ENCODE data around the gene GNAI3. TPM values are rescaled to one million over a fixed set of nuclear protein-coding genes. Genes with fewer than 3 reads are reported as not detected.

Gene GNAI3
- total and polyA plus RNA-seq, 2 of the 13 experiments (the other 11 are each of a cell fraction or from before 2014, with no cell fraction given), result 4.3 to 9.0 TPM

DNA sequence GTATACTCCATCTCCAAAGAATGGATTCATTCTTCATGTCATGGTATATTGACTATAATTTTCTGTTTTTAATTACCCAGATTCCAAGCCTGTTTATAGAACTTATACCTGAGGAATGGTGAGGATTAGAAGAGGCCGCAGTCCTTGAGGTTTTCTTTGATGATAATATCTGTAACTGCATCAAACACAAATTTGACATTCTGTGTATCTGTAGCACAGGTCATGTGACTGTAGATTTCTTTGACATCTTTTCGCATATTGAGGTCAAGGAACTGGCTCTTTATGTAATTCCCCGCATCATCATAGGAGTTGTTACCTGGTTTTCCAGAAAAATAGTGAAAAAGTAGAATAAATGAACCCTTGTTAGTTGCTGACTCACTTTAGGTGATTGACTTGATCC is 54.8 kb downstream of the GNAI3 start:
- TF ChIP-seq, protein P1, sequence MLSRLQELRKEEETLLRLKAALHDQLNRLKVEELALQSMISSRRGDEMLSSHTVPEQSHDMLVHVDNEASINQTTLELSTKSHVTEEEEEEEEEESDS (CRISPR knock-in tag; IDR thresholded peaks at IDR 0.05; ENCODE audit: borderline replicate concordance), result no peak
- no peak for TF ChIP-seq ATF7-NPFF (CRISPR knock-in tag; IDR thresholded peaks at IDR 0.05; ENCODE audit: low read depth)
- no peak for TF ChIP-seq ZSCAN21 (CRISPR knock-in tag; IDR thresholded peaks at IDR 0.05; ENCODE audit: borderline replicate concordance)
- TF ChIP-seq, protein P2, sequence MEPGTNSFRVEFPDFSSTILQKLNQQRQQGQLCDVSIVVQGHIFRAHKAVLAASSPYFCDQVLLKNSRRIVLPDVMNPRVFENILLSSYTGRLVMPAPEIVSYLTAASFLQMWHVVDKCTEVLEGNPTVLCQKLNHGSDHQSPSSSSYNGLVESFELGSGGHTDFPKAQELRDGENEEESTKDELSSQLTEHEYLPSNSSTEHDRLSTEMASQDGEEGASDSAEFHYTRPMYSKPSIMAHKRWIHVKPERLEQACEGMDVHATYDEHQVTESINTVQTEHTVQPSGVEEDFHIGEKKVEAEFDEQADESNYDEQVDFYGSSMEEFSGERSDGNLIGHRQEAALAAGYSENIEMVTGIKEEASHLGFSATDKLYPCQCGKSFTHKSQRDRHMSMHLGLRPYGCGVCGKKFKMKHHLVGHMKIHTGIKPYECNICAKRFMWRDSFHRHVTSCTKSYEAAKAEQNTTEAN (CRISPR knock-in tag; conservative IDR thresholded peaks at IDR 0.05), result no peak
- no peak for TF ChIP-seq NFE2L2 (IDR thresholded peaks at IDR 0.05; ENCODE audit: low read length)
- TF ChIP-seq ZBTB21 (CRISPR knock-in tag; IDR thresholded peaks at IDR 0.05), result no peak
- no peak for TF ChIP-seq PRPF4 (IDR thresholded peaks at IDR 0.05; ENCODE audit: low read depth, low read length, poor library complexity, severe bottlenecking)
- TF ChIP-seq CREB1 (IDR thresholded peaks at IDR 0.05), result no peak
- TF ChIP-seq CREB1 (CRISPR knock-in tag; IDR thresholded peaks at IDR 0.05), result no peak
- no peak for TF ChIP-seq GATAD2A (CRISPR knock-in tag; IDR thresholded peaks at IDR 0.05)
- TF ChIP-seq BRD4 (CRISPR knock-in tag; IDR thresholded peaks at IDR 0.05), result no peak
- TF ChIP-seq ZNF121 (CRISPR knock-in tag; IDR thresholded peaks at IDR 0.05), result no peak
- TF ChIP-seq ZNF660 (CRISPR knock-in tag; IDR thresholded peaks at IDR 0.05; ENCODE audit: borderline replicate concordance, low read depth), result no peak
- TF ChIP-seq, protein P3, sequence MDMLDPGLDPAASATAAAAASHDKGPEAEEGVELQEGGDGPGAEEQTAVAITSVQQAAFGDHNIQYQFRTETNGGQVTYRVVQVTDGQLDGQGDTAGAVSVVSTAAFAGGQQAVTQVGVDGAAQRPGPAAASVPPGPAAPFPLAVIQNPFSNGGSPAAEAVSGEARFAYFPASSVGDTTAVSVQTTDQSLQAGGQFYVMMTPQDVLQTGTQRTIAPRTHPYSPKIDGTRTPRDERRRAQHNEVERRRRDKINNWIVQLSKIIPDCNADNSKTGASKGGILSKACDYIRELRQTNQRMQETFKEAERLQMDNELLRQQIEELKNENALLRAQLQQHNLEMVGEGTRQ (IDR thresholded peaks at IDR 0.05; ENCODE audit: low read depth, low read length), result no peak
- TF ChIP-seq, protein P3 (CRISPR knock-in tag; IDR thresholded peaks at IDR 0.05; ENCODE audit: borderline replicate concordance), result no peak
- no peak for TF ChIP-seq GTF2F1 (IDR thresholded peaks at IDR 0.05; ENCODE audit: low read length)
- TF ChIP-seq, protein P4, sequence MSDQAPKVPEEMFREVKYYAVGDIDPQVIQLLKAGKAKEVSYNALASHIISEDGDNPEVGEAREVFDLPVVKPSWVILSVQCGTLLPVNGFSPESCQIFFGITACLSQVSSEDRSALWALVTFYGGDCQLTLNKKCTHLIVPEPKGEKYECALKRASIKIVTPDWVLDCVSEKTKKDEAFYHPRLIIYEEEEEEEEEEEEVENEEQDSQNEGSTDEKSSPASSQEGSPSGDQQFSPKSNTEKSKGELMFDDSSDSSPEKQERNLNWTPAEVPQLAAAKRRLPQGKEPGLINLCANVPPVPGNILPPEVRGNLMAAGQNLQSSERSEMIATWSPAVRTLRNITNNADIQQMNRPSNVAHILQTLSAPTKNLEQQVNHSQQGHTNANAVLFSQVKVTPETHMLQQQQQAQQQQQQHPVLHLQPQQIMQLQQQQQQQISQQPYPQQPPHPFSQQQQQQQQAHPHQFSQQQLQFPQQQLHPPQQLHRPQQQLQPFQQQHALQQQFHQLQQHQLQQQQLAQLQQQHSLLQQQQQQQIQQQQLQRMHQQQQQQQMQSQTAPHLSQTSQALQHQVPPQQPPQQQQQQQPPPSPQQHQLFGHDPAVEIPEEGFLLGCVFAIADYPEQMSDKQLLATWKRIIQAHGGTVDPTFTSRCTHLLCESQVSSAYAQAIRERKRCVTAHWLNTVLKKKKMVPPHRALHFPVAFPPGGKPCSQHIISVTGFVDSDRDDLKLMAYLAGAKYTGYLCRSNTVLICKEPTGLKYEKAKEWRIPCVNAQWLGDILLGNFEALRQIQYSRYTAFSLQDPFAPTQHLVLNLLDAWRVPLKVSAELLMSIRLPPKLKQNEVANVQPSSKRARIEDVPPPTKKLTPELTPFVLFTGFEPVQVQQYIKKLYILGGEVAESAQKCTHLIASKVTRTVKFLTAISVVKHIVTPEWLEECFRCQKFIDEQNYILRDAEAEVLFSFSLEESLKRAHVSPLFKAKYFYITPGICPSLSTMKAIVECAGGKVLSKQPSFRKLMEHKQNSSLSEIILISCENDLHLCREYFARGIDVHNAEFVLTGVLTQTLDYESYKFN (CRISPR knock-in tag; conservative IDR thresholded peaks at IDR 0.05), result no peak
- no peak for TF ChIP-seq ZSCAN12 (CRISPR knock-in tag; IDR thresholded peaks at IDR 0.05)
- no peak for TF ChIP-seq RFX5 (IDR thresholded peaks at IDR 0.05; ENCODE audit: low read depth, low read length)
- no peak for TF ChIP-seq NR2F6 (IDR thresholded peaks at IDR 0.05)
- no peak for TF ChIP-seq NR2F6 (CRISPR knock-in tag; IDR thresholded peaks at IDR 0.05)
- no peak for TF ChIP-seq NCOA5 (CRISPR knock-in tag; IDR thresholded peaks at IDR 0.05)
- no TSS peak for BruUV-seq (replicated peaks)
- WGBS (ENCODE audit: low lambda C conversion rate), result 99% methylated on average over 3 of the region's 3 CpGs
- H4K20me1 ChIP-seq (ENCODE audit: insufficient read depth, low read length), result no peaks in the 10 kb centered on the region; the same call in 1 of the 2 replicates
- H3K4me3 ChIP-seq (replicated peaks in 1 of 3; ENCODE audit: insufficient read depth in 1 of 3, low read depth in 2 of 3, low read length in 3 of 3), result no peak overlapping the region
- no peaks in the 10 kb centered on the region for H3K9me3 ChIP-seq (ENCODE audit: low read length)
- no peaks in the 10 kb centered on the region for H3K27me3 ChIP-seq (ENCODE audit: control insufficient read depth in 1 of 2, insufficient read depth in 2 of 2, low read length in 2 of 2)
- 0 out of 2 replicates have a peak, but pooled peaks cover 7% of the 10 kb centered on the region for H3K4me1 ChIP-seq (ENCODE audit: insufficient read depth, low read length)
- FAIRE-seq (no peak), DNase-seq (ENCODE audit: low spot score) (no peak), ATAC-seq (no peak)
- intact Hi-C loops (cut with micrococcal nuclease; ENCODE audit: unreplicated experiment), result no loop called here
- in situ Hi-C loops (cut with HindIII; ENCODE audit: extremely low pct_ligation_motif_present, low pct_unique_long_range_greater_than_20kb), result no loop called here
- CTCF ChIA-PET (ENCODE audit: low intra/inter-chr PET ratio, low total read pairs), result no interaction called here
- H2AFZ ChIP-seq (ENCODE audit: low read length), result no peak overlapping the region
- H3K27ac ChIP-seq (ENCODE audit: extremely low read length, insufficient read depth, low read length), result no peak overlapping the region
- POLR2A ChIA-PET, result no interaction called here
- H3K36me3 ChIP-seq (replicated peaks in 1 of 2; ENCODE audit: control insufficient read depth in 1 of 2, insufficient read depth in 2 of 2, low read length in 2 of 2), result no peaks in the 10 kb centered on the region; a peak in 1 of 5 replicates
- H3K9ac ChIP-seq (ENCODE audit: insufficient read depth, low read depth, low read length), result no peak overlapping the region
- no peaks in the 10 kb centered on the region for H3K79me2 ChIP-seq (ENCODE audit: insufficient read depth, low read length)
- no peak overlapping the region for H3K4me2 ChIP-seq (ENCODE audit: low read depth, low read length)
